ENCODE results near the gene ZBTB42. TPM values are rescaled to one million over a fixed set of nuclear protein-coding genes. Genes with fewer than 3 reads are reported as not detected.

The ZBTB42 gene
- total and polyA plus RNA-seq, 2 of the 13 experiments (the other 11 are each of a cell fraction or from before 2014, with no cell fraction given) = 2.8 to 4.2 TPM

- CTCF ChIA-PET (ENCODE audit: low intra/inter-chr PET ratio, low total read pairs) = no interaction called here
- no peak for FAIRE-seq
- DNase-seq (ENCODE audit: low spot score) = no peak
- Histone ChIP-seq H3K79me2 (ENCODE audit: insufficient read depth, low read length) (peaks cover 6% of the 10 kb centered on the region), H3K4me1 (ENCODE audit: insufficient read depth, low read length) (peaks cover 48% of the 10 kb centered on the region), H3K9me3 (ENCODE audit: low read length) (no peaks in the 10 kb centered on the region), H3K9ac (ENCODE audit: insufficient read depth, low read depth, low read length) (peak overlapping the region; percentile 87), H3K36me3 (replicated peaks in 1 of 2; ENCODE audit: control insufficient read depth in 1 of 2, insufficient read depth in 2 of 2, low read length in 2 of 2) (no peaks in the 10 kb centered on the region; a peak in 1 of 5 replicates), H2AFZ (ENCODE audit: low read length) (no peak overlapping the region), H3K27me3 (ENCODE audit: control insufficient read depth in 1 of 2, insufficient read depth in 2 of 2, low read length in 2 of 2) (no peaks in the 10 kb centered on the region), H4K20me1 (ENCODE audit: insufficient read depth, low read length) (no peaks in the 10 kb centered on the region), H3K4me2 (ENCODE audit: low read depth, low read length) (peak overlapping the region; percentile 84), H3K27ac (ENCODE audit: extremely low read length, insufficient read depth, low read length) (peak overlapping the region; percentile 86), H3K4me3 (replicated peaks in 1 of 3; ENCODE audit: insufficient read depth in 1 of 3, low read depth in 2 of 3, low read length in 3 of 3) (peak overlapping the region; percentile 57 to 80 (median 79))
- BruUV-seq (replicated peaks) = no TSS peak
- WGBS (ENCODE audit: low lambda C conversion rate) = 0% methylated on average over 7 of the region's 8 CpGs
- in situ Hi-C loops (cut with HindIII; ENCODE audit: extremely low pct_ligation_motif_present, low pct_unique_long_range_greater_than_20kb) (no loop called here), intact Hi-C loops (cut with micrococcal nuclease; ENCODE audit: unreplicated experiment) (no loop called here)
- peak; percentile 1; the same call in 1 of the 3 replicates for ATAC-seq
- POLR2A ChIA-PET = no interaction called here
- TF ChIP-seq TEF (CRISPR knock-in tag; IDR thresholded peaks at IDR 0.05) = 0 out of 2 replicates have a peak, but pooled peaks have one; percentile 2
- 0 out of 2 replicates have a peak, but pooled peaks have one; percentile 3 for TF ChIP-seq ZNF570 (CRISPR knock-in tag; IDR thresholded peaks at IDR 0.05; ENCODE audit: borderline replicate concordance)
- TF ChIP-seq PRDM15 (CRISPR knock-in tag; IDR thresholded peaks at IDR 0.05) = peak; percentile 6; the same call in 1 of the 2 replicates
- no peak for TF ChIP-seq RFX1 (IDR thresholded peaks at IDR 0.05)
- TF ChIP-seq ZBTB42 (CRISPR knock-in tag; IDR thresholded peaks at IDR 0.05) = 0 out of 2 replicates have a peak, but pooled peaks have one; percentile 1
- TF ChIP-seq ZSCAN29 (CRISPR knock-in tag; conservative IDR thresholded peaks at IDR 0.05) = 0 out of 2 replicates have a peak, but pooled peaks have one; percentile 0
- TF ChIP-seq ONECUT2 (CRISPR knock-in tag; IDR thresholded peaks at IDR 0.05) = no peak
- TF ChIP-seq CREM (IDR thresholded peaks at IDR 0.05) = 0 out of 2 replicates have a peak, but pooled peaks have one; percentile 5
- TF ChIP-seq CREM (CRISPR knock-in tag; IDR thresholded peaks at IDR 0.05) = no peak
- 0 out of 2 replicates have a peak, but pooled peaks have one; percentile 4 for TF ChIP-seq HES4 (CRISPR knock-in tag; IDR thresholded peaks at IDR 0.05; ENCODE audit: borderline replicate concordance)
- TF ChIP-seq ZNF569 (CRISPR knock-in tag; IDR thresholded peaks at IDR 0.05; ENCODE audit: borderline replicate concordance) = no peak
- no peak for TF ChIP-seq ZNF264 (CRISPR knock-in tag; IDR thresholded peaks at IDR 0.05)
- no peak for TF ChIP-seq PHF21A (CRISPR knock-in tag; IDR thresholded peaks at IDR 0.05)
- TF ChIP-seq ZNF329 (CRISPR knock-in tag; IDR thresholded peaks at IDR 0.05; ENCODE audit: low read depth) = no peak
- TF ChIP-seq ZNF30 (CRISPR knock-in tag; IDR thresholded peaks at IDR 0.05) = no peak
- no peak for TF ChIP-seq ZSCAN5A (CRISPR knock-in tag; IDR thresholded peaks at IDR 0.05; ENCODE audit: borderline replicate concordance)
- no peak for TF ChIP-seq RAD51 (IDR thresholded peaks at IDR 0.05; ENCODE audit: borderline replicate concordance)
- TF ChIP-seq ISL2 (CRISPR knock-in tag; IDR thresholded peaks at IDR 0.05) = 0 out of 2 replicates have a peak, but pooled peaks have one; percentile 9
Measured at GRCh38 chr14:104816616-104816884, 15.6 kb downstream of the ZBTB42 start.

Measured in HepG2 (cell line).